Type B pancreatic cell (in vitro differentiated cells): Measurements from ENCODE around the gene CRYBG2. TPM values are rescaled to one million over a fixed set of nuclear protein-coding genes. Genes with fewer than 3 reads are reported as not detected.
A peak's percentile ranks its signal among the peaks of the same experiment; 100 is the strongest.
"Not testable (repeated sequence)": the region's sequence is repeated elsewhere in the genome, so short reads cannot be mapped to it uniquely, and the experiment has no call there.

Experiments
- DNase-seq: peaks from one replicate; pipeline ENCODE4 v3.0.0; 2021; ENCODE audit warnings: mixed read lengths; ENCODE audit not compliant: unreplicated experiment; ENCODE audit errors: extremely low spot score
- H3K27ac Mint-ChIP-seq: 2 replicates; pipeline ENCODE4 v1.8.0; 2021; ENCODE audit warnings: mild to moderate bottlenecking, mixed read lengths
- H3K27me3 Mint-ChIP-seq: 2 replicates; pipeline ENCODE4 v1.8.0; 2021; ENCODE audit warnings: mixed read lengths
- H3K36me3 Mint-ChIP-seq: 2 replicates; pipeline ENCODE4 v1.8.0; 2021; ENCODE audit warnings: mixed read lengths
- H3K4me1 Mint-ChIP-seq: one replicate; pipeline ENCODE4 v1.8.0; 2021; ENCODE audit warnings: mixed read lengths; ENCODE audit not compliant: unreplicated experiment
- H3K4me3 Mint-ChIP-seq: 2 replicates; pipeline ENCODE4 v1.8.0; 2021; ENCODE audit warnings: mild to moderate bottlenecking, mixed read lengths
- H3K9me3 Mint-ChIP-seq: 2 replicates; pipeline ENCODE4 v1.8.0; 2021; ENCODE audit warnings: mixed read lengths
- total RNA-seq: library from RNA; stranded (reverse); gene quantifications from 2 replicates; pipeline ENCODE4 v1.2.1, GENCODE V29; 2021; ENCODE audit warnings: low replicate concordance
- TF ChIP-seq, protein P1 (sequence below): fragments of 200-600 bp; sonication (generic); conservative IDR thresholded peaks from 2 replicates; pipeline ENCODE4 v1.5.0; 2021; ENCODE audit warnings: antibody characterized with exemption, mild to moderate bottlenecking

Gene CRYBG2
- total RNA-seq, 1 donor from 2014 or later = 20.0 TPM

DNA sequence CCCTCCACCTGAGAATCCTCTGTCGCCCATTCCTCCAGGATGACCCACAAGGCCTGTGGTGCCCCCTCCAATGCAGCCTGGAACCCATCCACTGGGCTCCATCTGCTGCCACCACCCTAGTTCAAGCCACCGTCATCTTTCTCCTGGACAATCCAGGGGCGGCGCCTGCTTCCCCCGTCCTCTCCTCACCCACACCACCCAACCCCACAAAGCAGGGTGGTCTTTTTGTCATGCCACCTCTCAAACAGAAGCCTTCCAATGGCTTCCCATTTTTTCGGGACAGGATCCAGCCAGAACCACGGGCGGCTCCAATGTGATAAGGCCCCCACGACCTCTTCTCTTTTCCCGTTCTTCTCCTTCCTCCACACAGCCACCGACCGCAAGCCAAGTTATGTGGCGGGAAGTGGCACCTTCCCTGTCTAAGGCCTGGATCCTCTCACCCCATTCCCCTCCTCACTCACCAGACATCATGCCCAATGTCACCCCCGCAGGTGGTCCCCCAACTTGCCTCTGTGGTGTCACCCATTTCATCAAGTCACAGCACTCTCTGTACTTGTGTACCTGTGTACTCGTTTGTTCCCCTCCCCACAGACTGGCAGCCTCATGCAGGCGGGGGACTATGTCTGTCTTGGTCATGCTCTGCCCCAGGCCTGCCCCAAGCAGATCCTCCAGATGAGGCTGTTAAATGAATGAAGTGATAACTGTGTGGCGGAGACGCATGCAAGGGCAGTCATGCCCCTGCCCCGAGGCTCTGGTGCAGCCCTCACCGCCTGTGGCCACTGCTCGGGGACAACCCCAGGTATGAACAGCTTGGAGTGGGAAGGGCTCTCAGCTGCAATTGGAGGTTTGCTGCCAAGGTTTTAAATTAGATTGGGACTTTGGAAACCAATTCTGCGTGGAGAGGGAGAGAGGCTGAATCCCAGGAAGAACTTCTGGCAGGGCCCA is 58.5 kb downstream of the CRYBG2 start:
- TF ChIP-seq, protein P1, sequence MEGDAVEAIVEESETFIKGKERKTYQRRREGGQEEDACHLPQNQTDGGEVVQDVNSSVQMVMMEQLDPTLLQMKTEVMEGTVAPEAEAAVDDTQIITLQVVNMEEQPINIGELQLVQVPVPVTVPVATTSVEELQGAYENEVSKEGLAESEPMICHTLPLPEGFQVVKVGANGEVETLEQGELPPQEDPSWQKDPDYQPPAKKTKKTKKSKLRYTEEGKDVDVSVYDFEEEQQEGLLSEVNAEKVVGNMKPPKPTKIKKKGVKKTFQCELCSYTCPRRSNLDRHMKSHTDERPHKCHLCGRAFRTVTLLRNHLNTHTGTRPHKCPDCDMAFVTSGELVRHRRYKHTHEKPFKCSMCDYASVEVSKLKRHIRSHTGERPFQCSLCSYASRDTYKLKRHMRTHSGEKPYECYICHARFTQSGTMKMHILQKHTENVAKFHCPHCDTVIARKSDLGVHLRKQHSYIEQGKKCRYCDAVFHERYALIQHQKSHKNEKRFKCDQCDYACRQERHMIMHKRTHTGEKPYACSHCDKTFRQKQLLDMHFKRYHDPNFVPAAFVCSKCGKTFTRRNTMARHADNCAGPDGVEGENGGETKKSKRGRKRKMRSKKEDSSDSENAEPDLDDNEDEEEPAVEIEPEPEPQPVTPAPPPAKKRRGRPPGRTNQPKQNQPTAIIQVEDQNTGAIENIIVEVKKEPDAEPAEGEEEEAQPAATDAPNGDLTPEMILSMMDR = no peak
- H3K4me1 Mint-ChIP-seq = peaks cover 12% of the 10 kb centered on the region
- H3K27me3 Mint-ChIP-seq = no peaks in the 10 kb centered on the region

DNA sequence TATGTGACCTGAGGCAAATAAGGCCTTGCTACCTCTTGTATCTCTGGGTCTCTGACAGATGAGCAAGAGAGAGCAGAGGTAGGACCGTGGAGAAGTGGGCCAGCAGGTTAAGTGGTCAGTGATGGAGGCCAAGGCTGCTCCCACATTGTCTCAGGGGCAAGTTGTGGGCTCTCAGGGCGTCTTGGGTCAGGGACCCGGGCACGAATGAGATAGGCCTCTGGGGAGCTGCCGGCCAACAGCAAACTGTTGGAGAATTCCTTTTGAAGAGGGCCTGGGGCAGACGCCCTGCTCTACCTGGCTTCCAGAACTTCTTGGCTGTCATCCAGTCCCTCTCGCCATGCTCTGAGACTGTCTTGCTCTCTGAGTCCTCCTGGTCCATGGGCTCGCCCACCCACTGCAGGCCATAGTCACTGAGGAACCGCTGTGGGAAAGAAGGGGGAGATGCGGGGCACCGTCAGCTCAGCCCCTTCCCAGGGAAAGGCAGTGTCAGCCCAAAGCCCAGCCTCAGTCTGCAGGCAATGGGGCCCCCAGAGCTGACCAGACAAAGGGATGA is 59.9 kb downstream of the CRYBG2 start:
- no peak for DNase-seq
- peaks cover 18% of the 10 kb centered on the region for H3K4me1 Mint-ChIP-seq
- no peaks in the 10 kb centered on the region for H3K36me3 Mint-ChIP-seq
- no peaks in the 10 kb centered on the region for H3K27me3 Mint-ChIP-seq
- no peaks in the 10 kb centered on the region for H3K9me3 Mint-ChIP-seq
- TF ChIP-seq, protein P1 = no peak
- H3K4me3 Mint-ChIP-seq = no peak overlapping the region
- H3K27ac Mint-ChIP-seq = no peak overlapping the region

More for the DNA sequence above, 58.5 kb downstream of the CRYBG2 start:
- Mint-ChIP-seq H3K4me3 (no peak overlapping the region), H3K27ac (no peak overlapping the region), H3K36me3 (no peaks in the 10 kb centered on the region), H3K9me3 (no peaks in the 10 kb centered on the region)
- DNase-seq = no peak

DNA sequence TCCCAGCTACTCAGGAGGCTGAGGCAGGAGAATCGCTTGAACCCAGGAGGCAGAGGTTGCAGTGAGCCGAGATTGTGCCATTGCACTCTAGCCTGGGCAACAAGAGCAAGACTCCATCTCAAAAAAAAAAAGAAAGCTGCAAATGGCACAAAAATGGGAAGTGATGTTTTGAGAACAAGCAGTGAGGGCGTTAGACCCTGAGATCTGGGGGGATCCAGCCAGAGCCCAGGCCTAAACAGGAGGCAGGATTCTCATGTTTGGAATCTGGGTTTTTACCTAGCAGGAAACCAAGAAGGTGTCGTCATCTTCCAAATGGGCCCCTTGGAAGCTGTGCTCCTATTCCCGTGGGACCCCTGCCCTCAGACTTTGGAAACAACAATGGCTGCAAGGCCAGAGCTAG is 61.2 kb downstream of the CRYBG2 start:
- H3K27ac Mint-ChIP-seq, H3K36me3 Mint-ChIP-seq, DNase-seq, H3K27me3 Mint-ChIP-seq, H3K4me3 Mint-ChIP-seq, H3K9me3 Mint-ChIP-seq: not testable (repeated sequence)
- H3K4me1 Mint-ChIP-seq = peaks cover 26% of the 10 kb centered on the region

DNA sequence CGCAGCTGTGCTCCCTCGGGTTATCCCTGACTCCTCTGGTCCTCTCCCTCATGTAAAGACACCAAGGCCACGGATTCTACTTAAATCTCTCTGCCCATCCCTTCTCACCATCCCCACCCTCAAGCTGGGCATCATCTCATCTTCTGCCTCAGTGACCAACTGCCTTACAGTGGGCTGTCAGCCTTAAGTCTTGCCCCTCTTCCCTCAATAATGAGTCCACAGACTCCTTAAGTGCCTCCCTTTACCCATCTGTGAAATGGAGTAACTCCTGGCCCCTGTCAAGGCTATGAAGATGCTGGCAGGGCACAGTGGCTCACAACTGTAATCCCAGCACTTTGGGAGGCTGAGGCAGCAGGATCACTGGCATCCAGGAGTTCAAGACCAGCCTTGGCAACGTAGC is 62.0 kb downstream of the CRYBG2 start:
- Mint-ChIP-seq H3K27ac (peak overlapping the region; percentile 13), H3K4me1 (peaks cover 29% of the 10 kb centered on the region), H3K27me3 (no peaks in the 10 kb centered on the region), H3K36me3 (no peaks in the 10 kb centered on the region), H3K9me3 (no peaks in the 10 kb centered on the region), H3K4me3 (no peak overlapping the region)
- TF ChIP-seq, protein P1 = no peak
- no peak for DNase-seq

GRCh38 chr1:26291433-26291832 is 62.5 kb downstream of the CRYBG2 start:
- peaks cover 29% of the 10 kb centered on the region for H3K4me1 Mint-ChIP-seq
- no peak overlapping the region for H3K4me3 Mint-ChIP-seq
- TF ChIP-seq, protein P1 = no peak
- peak overlapping the region; percentile 36 for H3K27ac Mint-ChIP-seq
- H3K9me3 Mint-ChIP-seq = no peaks in the 10 kb centered on the region
- no peak for DNase-seq
- H3K27me3 Mint-ChIP-seq = no peaks in the 10 kb centered on the region
- H3K36me3 Mint-ChIP-seq = no peaks in the 10 kb centered on the region

- Mint-ChIP-seq H3K36me3 (no peaks in the 10 kb centered on the region), H3K4me3 (no peak overlapping the region), H3K27me3 (no peaks in the 10 kb centered on the region), H3K9me3 (no peaks in the 10 kb centered on the region), H3K27ac (peak overlapping the region; percentile 36), H3K4me1 (peaks cover 29% of the 10 kb centered on the region)
- TF ChIP-seq, protein P1 = no peak
- no peak for DNase-seq
Measured at GRCh38 chr1:26290882-26291261, 63.1 kb downstream of the CRYBG2 start.
